Stimulated activated CD8-positive, alpha-beta memory T cell treated with anti-CD3 and anti-CD28 coated beads, Interleukin-12 subunit alpha, Interleukin-12 subunit beta, amount 100 ng/mL, for 24 hours (primary cell): Measurements from ENCODE around the gene DNAAF3.
"Not testable (repeated sequence)": the region's sequence is repeated elsewhere in the genome, so short reads cannot be mapped to it uniquely, and the experiment has no call there.

Experiments
- DNase-seq: peaks from one replicate; pipeline ENCODE4 v3.0.0-alpha.2; 2020; ENCODE audit errors: extremely low read depth

The DNAAF3 gene

DNA sequence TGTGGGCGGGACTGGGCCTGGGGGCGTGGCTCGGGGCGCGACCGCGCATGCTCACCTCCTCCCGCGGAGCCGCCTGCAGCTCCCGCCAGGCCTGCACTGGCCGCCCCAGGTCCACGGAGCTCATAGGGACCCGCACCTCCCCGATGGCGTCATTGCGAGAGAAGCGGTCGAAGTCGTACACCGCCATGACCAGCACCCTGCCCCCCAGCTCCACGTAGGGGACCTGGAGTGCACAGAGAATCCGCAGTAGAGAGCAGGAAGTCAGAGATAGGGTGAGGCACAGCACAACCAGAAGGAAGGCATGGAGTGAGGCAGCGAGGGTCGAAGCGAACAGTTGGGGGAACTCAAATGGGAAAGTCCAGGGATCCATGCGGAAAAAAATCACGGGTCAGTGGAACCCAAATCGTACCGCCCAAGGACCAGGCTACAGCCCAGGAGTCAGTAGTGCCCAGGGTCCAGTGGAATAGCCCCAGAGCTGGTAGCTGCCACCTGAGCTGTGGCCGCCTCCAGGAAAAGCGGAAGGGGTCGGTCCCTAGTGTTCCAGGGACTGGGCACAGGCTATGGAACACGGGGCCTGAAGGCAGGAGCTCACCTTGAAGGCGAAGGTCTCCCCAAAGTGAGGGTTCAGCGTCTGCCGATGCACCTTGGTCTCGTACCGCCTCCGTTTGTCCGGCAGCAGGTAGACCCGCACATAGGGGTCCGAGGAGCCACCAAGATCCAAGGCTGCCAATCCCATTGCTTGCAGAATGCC is 8.9 kb upstream of the DNAAF3 start:
- no peak for DNase-seq

GRCh38 chr19:55174425-55175116 is 8.2 kb upstream of the DNAAF3 start:
- DNase-seq: no peak

- DNase-seq: no peak
These were observed 7.4 kb upstream of the DNAAF3 start for GRCh38 chr19:55173714-55174409.

DNA sequence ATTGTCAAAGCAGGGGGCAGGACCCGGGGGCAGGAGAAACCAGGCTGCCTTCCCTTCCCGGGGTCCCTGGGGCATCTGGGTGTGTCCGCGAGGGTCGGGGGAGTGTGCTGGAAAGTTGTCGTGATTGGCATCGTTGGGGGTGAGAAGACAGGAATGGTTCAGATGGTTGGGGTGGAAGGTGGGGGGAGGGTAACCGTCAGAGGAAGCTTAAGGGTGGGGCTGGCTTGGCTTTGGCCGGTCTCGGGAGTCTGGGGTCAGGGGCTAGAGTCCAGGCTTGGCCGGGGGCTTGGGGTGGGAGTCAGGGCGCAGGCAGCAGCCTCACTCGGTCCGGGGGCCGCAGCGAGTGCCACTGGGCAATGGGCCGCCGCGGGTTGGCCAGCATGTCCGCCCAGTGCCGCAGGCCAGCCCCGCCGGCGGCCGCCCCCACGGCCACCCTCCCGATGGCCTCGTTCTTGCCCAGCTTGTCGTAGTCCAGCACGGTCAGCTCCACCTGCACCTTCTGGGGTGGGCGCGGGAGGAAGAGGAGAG is 6.8 kb upstream of the DNAAF3 start:
- DNase-seq: no peak

- no peak for DNase-seq
These were observed 6.3 kb upstream of the DNAAF3 start for GRCh38 chr19:55172741-55173140.

GRCh38 chr19:55172318-55172717 is 5.9 kb upstream of the DNAAF3 start:
- not testable (repeated sequence) for DNase-seq

- DNase-seq: no peak
These were observed 5.0 kb upstream of the DNAAF3 start for GRCh38 chr19:55171440-55171839.

- DNase-seq: no peak
These were observed 2.7 kb upstream of the DNAAF3 start for GRCh38 chr19:55169136-55169535.

- DNase-seq: no peak
These were observed 372 bp downstream of the DNAAF3 start for GRCh38 chr19:55165952-55166529.

- DNase-seq: no peak
These were observed 4.7 kb downstream of the DNAAF3 start for GRCh38 chr19:55161571-55162322.

GRCh38 chr19:55160986-55161365 is 5.4 kb downstream of the DNAAF3 start:
- DNase-seq: no peak

DNA sequence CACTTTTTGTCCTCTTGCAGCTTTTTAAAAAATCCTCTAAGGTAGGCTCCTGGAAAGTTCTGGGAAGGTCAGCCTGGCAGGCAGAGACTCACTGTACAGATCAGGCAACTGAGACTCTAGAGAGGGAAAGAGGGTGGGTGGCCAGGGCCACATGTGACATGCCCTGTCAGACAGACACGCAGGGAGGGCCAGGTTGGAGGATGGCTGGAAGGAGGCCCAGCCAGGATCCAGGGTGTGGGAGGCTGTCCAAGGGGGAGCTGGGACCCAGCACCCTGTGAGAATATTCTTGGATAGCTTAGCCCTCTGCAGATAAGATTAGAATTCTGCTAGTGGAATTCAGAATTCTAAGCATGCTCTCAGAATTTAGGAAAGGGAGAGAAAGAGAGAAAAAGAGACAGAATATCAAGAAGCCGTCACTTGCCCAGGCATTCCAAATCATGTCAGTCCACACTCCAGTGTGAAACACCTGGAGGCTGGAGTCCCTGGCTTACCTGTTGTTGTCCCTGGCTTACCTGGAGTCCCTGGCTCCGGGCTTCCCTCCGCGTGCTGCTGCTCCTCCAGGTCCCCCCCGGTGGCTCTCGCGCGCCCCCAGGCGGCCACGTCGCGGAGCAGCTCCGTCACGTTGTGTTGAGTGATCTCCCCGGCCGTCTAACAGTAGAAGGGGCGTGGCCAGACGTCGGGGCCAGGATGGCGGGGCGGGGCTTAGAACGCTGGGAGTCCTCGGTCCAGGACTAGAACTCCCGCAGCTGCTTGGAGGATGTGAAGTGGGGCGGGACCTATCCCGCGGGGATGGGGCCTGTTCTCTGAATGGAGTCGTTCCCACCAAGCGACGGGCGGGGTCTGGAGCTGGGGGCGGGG is 6.1 kb downstream of the DNAAF3 start:
- DNase-seq: peak; percentile 67

DNA sequence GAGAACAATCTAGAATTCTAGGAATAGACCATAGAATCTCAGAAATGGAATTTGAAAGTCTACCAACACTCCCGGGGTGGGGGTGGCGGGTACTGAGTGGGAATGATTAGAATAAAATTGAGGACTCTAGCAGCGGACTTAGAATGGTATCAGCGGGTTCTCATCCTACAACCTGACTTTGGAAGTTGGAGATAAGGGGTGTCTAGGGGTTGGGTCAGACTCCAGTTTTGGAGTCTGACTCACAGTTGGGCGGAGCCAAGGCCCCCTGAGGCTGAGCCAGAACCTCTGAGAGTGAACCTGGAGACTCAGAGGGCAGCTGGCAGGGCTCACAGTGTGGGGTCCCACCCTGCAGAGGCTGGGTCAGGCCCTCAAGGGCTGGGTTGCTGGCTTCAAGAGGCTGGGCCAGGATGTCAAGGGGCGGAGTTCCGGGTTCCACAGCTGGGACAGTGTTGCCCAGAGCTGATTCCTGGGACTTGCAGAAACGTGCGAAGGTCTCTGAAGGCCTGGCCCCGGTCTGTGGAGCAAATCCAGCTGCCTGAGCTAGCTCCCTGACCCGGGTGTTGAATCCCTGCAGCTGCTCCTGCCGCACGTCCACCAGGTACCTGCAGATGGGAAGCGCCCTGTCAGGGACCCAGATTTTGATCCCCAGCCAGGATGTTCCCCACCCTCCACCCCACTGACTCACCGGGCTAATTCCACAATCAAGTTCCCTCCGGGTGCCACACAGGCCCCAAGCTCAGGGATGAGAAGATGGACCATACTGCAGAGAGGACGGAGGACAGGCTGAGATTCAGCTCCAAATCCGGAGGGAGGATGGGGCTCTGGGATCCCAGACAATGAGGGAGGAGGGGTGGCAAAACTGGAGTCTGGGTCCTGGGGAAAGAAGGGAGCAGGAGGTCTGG is 7.3 kb downstream of the DNAAF3 start:
- DNase-seq: no peak

DNA sequence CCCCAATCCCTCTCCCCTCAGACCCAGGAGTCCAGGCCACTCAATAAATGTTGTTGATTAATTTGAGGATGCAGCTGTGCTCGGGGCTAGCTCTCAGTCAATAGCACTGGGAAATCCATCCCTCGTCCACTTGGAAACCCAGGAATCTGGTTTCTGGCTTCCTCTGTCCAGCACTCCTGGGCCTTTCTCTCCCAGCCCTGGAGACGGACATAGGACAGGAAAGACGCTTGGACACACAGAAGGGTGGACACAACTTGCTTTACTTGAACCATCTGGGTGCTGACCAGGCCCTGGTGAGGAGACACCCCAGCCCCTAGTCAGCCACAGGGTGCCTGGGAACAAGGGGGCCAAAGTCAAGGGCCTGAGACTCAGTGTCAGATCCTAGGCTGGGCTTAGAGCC is 8.0 kb downstream of the DNAAF3 start:
- no peak for DNase-seq

DNA sequence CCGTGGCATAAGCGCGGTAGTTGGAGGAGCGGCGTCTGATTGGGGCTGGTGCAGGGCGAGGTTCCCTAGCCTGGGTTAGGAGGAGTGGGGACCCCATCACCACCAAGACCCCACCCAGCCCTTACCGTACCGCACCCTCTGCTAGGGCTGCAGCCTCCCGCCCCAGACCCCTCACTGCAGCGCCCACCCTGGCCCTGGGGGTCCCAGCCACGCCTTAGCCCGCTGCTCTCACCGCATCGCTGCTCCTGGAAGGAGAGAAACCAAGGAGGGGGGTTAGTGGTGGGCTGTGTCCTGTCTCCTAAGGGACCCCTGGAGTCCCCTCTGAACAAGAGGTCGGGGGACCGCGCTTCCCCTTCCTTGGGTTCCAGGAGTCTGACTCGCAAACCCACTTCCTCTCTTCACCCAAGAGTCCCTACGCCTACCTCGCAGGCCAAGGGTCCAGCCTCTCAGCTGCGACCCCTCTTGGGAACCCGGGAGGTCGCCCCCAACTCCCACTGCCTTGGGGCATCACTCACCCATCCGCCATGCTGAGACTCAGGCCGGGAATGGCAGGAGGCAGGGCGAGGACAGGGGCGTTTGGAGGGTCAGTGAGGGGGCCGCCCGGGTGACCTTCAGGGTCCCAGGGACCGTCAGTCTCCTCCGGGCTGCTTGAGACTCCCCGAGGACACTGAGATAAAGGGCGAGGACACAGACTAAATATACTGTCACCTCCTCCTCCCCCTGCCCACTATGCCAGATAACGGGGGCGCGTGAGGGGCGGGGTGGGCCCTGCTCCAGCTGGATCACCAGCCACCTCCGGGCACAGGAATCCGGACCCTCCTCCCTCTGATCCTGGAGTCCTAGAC is 9.1 kb downstream of the DNAAF3 start, which contains the start of gene TNNI3:
TNNI3 (minus strand) TSS at position 669 of the 845 bp plus-strand sequence; CDS start at position 526, 143 bp downstream.
- DNase-seq: no peak

DNA sequence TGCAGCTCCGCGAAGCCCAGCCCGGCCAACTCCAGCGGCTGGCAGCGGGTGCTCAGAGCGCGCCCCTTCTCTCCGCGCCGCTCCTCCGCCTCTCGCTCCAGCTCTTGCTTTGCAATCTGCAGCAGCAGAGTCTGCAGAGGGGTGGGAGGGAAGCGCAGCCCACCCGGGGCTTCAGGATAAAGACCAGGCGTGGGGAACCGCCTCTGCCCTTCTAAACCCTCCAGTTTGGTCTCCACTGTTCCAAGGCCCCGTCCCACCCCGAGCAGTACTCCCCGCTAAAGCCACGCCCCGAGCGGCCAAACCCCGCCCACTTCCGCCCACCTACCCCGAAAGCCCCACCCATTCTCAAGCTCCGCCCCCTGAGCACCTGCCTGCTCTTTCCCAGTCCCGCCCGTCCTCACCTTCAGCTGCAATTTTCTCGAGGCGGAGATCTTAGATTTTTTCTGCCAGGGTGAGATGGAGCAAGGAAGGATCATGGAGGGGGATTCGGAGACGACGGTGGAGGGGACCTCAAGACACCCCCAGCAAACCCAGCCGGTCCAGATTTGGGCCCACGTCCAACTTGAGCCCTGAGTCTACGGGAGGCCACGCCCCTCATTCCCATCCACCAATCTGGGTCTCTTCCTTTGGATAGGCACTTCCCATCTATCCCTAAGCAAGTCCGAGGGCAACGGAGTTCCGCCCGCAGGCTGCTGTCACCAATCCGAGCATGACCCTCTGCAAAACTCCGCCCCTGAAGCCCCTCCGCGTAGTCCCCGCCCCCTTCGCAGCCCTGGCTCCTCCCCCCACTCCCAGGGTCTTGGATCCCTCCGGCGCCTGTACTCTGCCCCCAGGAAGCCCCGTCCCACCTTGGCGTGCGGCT is 10.0 kb downstream of the DNAAF3 start:
- no peak for DNase-seq

GRCh38 chr19:55155784-55156183 is 10.6 kb downstream of the DNAAF3 start:
- not testable (repeated sequence) for DNase-seq
